Prostate gland (tissue), 2 donors: Measurements from ENCODE around the gene HOMEZ. TPM values are rescaled to one million over a fixed set of nuclear protein-coding genes. Genes with fewer than 3 reads are reported as not detected.

ENCODE experiments used
- DNase-seq: peaks from one replicate; pipeline ENCODE4 v3.0.0-alpha.2; 2019; ENCODE audit warnings: low spot score
- H3K27ac ChIP-seq, 2 donors: fragments of 200-600 bp; sonication (generic); 2 replicates each; pipeline ENCODE4 v1.5.1; 2017 to 2019
- H3K27me3 ChIP-seq: fragments of 200-600 bp; sonication (generic); replicated peaks from 2 replicates; pipeline ENCODE4 v1.5.1; 2019; ENCODE audit not compliant: insufficient read depth
- H3K36me3 ChIP-seq, 2 donors: fragments of 200-600 bp; sonication (generic); 1 replicate in 1 of 2; 2 replicates in 1 of 2; pipeline versions ENCODE4 v1.5.1 to v1.8.1; 2017 to 2019
- H3K4me1 ChIP-seq: fragments of 200-600 bp; sonication (generic); replicated peaks from 2 replicates; pipeline ENCODE4 v1.5.1; 2019
- H3K4me3 ChIP-seq, 2 donors: fragments of 200-600 bp; sonication (generic); 2 replicates each; pipeline ENCODE4 v1.5.1; 2017 to 2019
- H3K9me3 ChIP-seq: fragments of 200-600 bp; sonication (generic); 2 replicates; pipeline ENCODE4 v1.5.1; 2017
- POLR2A ChIP-seq: fragments of 450-650 bp; IDR thresholded peaks from one replicate; pipeline ENCODE4 v1.6.1; 2016; ENCODE audit warnings: antibody characterized with exemption, mild to moderate bottlenecking
- POLR2AphosphoS5 ChIP-seq: sonication (generic); formaldehyde crosslinking; IDR thresholded peaks from one replicate; pipeline ENCODE4 v1.6.1; 2017; ENCODE audit warnings: antibody characterized with exemption
- WGBS: methylation state at CpG from one replicate; pipeline ENCODE4 v1.1.5; 2018; 5-methylcytosine and 5-hydroxymethylcytosine counted together
- intact Hi-C: fragments of 100-400 bp; cut with DNase I; formaldehyde crosslinking; loops from one replicate; pipeline ENCODE4 v1.14.2; 2022
- total RNA-seq, 2 donors: library from RNA; depleted of rRNA; stranded (reverse); fragments of >200 nt; gene quantifications; one replicate each; pipeline ENCODE4 v1.1.0, GENCODE V29; 2016
- TF ChIP-seq, protein P1 (sequence below), 4 experiments: fragments of 200-600 bp in 2 of 4; fragments of 450-650 bp in 2 of 4; sonication (generic) in 2 of 4; IDR thresholded peaks; 1 replicate in 3 of 4; 2 replicates in 1 of 4; pipeline ENCODE4 v1.5.1; 2016 to 2019; ENCODE audit warnings: antibody characterized with exemption in 4 of 4, mild to moderate bottlenecking in 2 of 4, moderate library complexity in 2 of 4

HOMEZ gene
- total RNA-seq, 2 donors from 2014 or later = 15.3 to 22.0 TPM

DNA sequence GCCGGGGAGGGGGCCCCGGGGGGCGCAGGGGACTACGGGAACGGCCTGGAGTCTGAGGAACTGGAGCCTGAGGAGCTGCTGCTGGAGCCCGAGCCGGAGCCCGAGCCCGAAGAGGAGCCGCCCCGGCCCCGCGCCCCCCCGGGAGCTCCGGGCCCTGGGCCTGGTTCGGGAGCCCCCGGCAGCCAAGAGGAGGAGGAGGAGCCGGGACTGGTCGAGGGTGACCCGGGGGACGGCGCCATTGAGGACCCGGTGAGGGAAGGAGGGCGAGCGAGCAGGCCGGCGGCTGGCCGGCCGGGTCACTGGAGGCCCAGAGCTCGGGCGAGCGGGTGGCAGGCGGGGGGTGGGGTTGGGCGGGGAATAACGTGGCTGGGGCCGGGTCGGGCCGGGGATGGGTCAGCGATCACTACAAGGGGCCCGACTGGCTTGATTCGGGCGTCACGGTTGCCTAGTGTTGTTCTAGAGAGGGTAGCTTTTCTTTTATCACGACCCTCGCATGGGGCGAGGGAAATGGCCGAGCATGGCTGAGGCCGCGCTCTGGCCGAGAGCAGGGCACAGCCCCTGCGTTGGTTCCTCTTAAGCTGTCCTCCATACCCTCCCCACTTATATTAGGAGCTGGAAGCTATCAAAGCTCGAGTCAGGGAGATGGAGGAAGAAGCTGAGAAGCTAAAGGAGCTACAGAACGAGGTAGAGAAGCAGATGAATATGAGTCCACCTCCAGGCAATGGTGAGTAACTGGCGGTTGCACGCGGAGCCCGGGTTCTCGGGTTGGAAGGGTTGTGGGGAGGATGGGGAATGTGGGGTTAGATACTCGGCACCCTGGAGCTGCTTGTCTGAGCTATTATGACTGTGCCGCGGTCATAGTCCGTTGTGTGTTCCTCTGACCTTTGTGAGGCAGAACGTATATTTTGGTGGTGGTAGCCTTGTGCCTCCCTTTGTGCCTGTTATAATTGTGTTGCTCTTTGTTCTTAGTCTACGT, 35.9 kb upstream of the HOMEZ start:
- peaks cover 0 to 7% of the 10 kb centered on the region in 2 donors for H3K36me3 ChIP-seq
- peak overlapping the region; percentile 98 for H3K27ac ChIP-seq
- no peaks in the 10 kb centered on the region for H3K27me3 ChIP-seq
- intact Hi-C loops = loop anchor here (2.0 to 10.0 kb wide), 3 partner anchors 15 to 243 kb away; partner anchors contain the start of genes AP1G2, BCL2L2 and NGDN
- WGBS = 1% methylated on average over 42 of the region's 64 CpGs
- no peaks in the 10 kb centered on the region for H3K4me1 ChIP-seq
- TF ChIP-seq POLR2AphosphoS5 = no peak
- H3K9me3 ChIP-seq = no peaks in the 10 kb centered on the region
- H3K4me3 ChIP-seq = peak overlapping the region; percentile 96 to 98
- DNase-seq = peak; percentile 18

DNA sequence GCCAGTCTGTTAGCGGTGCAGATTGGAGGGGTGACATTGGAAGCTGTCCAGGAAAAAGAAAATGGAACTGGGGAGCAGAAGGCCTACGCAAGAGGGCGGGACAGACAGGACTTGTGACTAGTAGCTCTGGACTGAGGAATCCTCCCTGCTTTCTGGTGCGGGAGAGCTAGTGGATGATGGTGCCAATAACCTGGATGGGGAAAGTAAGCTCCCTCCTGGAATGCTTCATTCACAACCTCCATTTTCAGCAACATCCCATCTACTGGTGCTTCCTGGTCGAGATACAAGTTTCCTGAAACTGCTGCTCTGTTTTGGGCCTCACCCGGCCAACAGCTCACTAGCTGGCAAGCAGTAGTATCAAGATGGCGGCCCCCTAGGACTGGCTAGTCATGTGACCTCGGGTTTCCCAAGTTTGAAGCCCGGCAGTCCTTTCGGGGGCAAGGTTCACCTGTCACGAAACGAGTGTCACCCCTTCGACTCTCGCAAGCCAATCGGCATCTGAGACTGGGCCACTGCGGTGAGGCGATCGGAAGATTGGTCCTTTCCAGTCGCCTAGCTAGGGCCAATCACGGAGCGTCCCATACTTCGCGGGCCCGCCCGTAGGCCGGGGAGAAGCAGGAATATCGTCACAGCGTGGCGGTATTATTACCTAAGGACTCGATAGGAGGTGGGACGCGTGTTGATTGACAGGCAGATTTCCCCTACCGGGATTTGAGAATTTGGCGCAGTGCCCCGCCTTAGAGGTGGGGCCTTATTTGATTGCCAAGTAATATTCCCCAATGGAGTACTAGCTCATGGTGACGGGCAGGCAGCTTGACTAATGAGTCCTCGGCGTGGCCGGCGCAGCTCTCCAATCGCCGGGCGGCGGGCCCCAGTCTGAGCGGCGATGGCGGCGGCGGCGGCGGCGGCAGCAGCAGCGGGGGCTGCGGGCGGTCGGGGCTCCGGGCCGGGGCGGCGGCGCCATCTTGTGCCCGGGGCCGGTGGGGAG, 34.9 kb upstream of the HOMEZ start, which contains the start of gene PABPN1:
TSS of gene PABPN1 (plus strand) at position 874 of the 988 bp plus-strand sequence. CDS start at position 887, 13 bp downstream.
- no peaks in the 10 kb centered on the region for H3K9me3 ChIP-seq
- no peaks in the 10 kb centered on the region for H3K4me1 ChIP-seq
- H3K4me3 ChIP-seq = peak within 1 kb of the TSS; percentile 96 to 98
- peaks cover 0 to 7% of the 10 kb centered on the region in 2 donors for H3K36me3 ChIP-seq
- DNase-seq = peak; percentile 100
- peak; percentile 98 for TF ChIP-seq POLR2AphosphoS5
- TF ChIP-seq POLR2A = peak; percentile 68
- TF ChIP-seq, protein P1, sequence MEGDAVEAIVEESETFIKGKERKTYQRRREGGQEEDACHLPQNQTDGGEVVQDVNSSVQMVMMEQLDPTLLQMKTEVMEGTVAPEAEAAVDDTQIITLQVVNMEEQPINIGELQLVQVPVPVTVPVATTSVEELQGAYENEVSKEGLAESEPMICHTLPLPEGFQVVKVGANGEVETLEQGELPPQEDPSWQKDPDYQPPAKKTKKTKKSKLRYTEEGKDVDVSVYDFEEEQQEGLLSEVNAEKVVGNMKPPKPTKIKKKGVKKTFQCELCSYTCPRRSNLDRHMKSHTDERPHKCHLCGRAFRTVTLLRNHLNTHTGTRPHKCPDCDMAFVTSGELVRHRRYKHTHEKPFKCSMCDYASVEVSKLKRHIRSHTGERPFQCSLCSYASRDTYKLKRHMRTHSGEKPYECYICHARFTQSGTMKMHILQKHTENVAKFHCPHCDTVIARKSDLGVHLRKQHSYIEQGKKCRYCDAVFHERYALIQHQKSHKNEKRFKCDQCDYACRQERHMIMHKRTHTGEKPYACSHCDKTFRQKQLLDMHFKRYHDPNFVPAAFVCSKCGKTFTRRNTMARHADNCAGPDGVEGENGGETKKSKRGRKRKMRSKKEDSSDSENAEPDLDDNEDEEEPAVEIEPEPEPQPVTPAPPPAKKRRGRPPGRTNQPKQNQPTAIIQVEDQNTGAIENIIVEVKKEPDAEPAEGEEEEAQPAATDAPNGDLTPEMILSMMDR (IDR thresholded peaks at IDR 0.05) = peak in 1 of 4 experiments; percentile 5
- intact Hi-C loops = loop anchor here (2.0 to 10.0 kb wide), 3 partner anchors 14 to 244 kb away; partner anchors contain the start of genes AP1G2, BCL2L2 and NGDN
- peak within 1 kb of the TSS; percentile 98 for H3K27ac ChIP-seq
- 4% methylated on average over 44 of the region's 63 CpGs for WGBS
- no peaks in the 10 kb centered on the region for H3K27me3 ChIP-seq

DNA sequence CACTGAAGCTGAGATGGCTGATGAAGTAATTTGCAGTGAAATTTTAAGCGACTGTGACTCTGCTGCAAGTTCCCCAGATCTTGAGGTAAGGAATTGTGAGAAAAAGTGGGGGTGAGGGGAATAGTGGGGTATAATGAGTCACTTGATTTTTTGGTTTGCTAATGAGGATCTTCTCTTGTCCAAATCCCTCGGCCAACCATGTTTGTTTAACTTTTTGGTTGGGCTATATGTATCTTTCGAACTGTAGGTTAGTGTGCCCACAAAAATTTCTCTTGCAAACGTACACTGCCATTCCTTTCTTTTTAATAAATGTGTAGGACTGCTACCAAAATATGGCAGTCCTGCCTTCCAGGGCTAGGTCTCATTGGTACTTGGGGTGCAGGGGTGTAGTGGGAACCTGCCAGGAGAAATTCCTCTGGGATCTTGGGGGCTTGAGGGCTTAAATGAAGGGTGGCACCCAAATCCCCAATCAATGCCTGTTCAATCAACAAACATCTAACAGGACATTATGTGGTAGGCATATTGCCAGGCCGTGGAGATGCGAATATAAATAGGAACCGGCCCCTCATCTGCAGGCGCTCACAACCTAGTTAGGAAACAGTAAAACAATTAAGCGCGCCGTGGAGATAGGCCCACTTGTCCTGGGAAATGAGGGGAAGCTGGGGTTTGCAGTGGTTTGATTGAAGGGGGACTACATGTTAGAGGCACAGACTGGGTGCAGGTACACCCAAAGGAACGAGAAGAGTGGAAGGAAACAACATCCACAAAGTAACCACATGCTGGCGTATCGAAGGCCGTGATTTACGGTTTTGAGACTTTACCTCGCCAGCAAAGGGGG, 34.0 kb upstream of the HOMEZ start:
- DNase-seq = no peak
- no peaks in the 10 kb centered on the region for H3K27me3 ChIP-seq
- peaks cover 0 to 6% of the 10 kb centered on the region in 2 donors for H3K36me3 ChIP-seq
- intact Hi-C loops = loop anchor here (2.0 to 10.0 kb wide), 3 partner anchors 13 to 245 kb away; partner anchors contain the start of genes AP1G2, BCL2L2 and NGDN
- H3K4me3 ChIP-seq = peak overlapping the region in 1 of 2 donors; percentile 28
- no peaks in the 10 kb centered on the region for H3K9me3 ChIP-seq
- peak overlapping the region; percentile 91 to 98 for H3K27ac ChIP-seq
- WGBS = 82% methylated on average over 17 of the region's 17 CpGs
- no peak for TF ChIP-seq POLR2A
- TF ChIP-seq, protein P1 (IDR thresholded peaks at IDR 0.05) = no peak
- TF ChIP-seq POLR2AphosphoS5 = no peak
- no peaks in the 10 kb centered on the region for H3K4me1 ChIP-seq

DNA sequence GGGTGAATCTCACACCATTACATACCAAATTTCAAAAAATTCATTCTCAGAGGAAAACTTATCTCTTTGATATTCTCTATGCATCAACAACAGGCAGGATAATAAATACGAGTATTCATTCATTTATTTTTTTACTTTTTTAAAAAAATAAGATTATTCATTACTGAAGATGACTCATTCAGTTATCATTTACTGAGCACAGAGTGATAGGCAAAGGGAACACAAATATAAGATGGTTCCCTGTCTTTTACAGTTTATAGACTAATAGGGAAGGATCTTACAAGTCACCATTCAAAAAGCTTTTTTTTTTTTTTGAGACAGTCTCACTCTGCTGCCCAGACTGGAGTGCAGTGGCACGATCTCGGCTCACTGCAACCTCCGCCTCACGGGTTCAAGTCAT, 30.4 kb upstream of the HOMEZ start:
- H3K27me3 ChIP-seq = no peaks in the 10 kb centered on the region
- no peaks in the 10 kb centered on the region for H3K4me1 ChIP-seq
- DNase-seq = no peak
- H3K4me3 ChIP-seq = no peak overlapping the region
- no peaks in the 10 kb centered on the region for H3K36me3 ChIP-seq
- intact Hi-C loops = no loop called here
- H3K27ac ChIP-seq = no peak overlapping the region
- TF ChIP-seq POLR2AphosphoS5 (no peak), POLR2A (no peak)
- TF ChIP-seq, protein P1 (IDR thresholded peaks at IDR 0.05) = no peak
- no peaks in the 10 kb centered on the region for H3K9me3 ChIP-seq
- WGBS = 90% methylated on average over 5 of the region's 5 CpGs
